Measurements from ENCODE around the gene NSL1. TPM values are rescaled to one million over a fixed set of nuclear protein-coding genes. Genes with fewer than 3 reads are reported as not detected.

NSL1 gene
- total and polyA plus RNA-seq, 9 of the 15 experiments (the other 6 are each of a cell fraction or from before 2014, with no cell fraction given) = 53.5 to 108 (median 59.1) TPM

- no peak for TF ChIP-seq MBD1 (CRISPR knock-in tag; IDR thresholded peaks at IDR 0.05)
- TF ChIP-seq THAP12 (CRISPR knock-in tag; IDR thresholded peaks at IDR 0.05) = no peak
- TF ChIP-seq MAFF (IDR thresholded peaks at IDR 0.05; ENCODE audit: low read length) = no peak
- no peak for TF ChIP-seq NELFE (IDR thresholded peaks at IDR 0.05; ENCODE audit: insufficient read depth, insufficient read length)
- TF ChIP-seq SNAPC5 (CRISPR knock-in tag; IDR thresholded peaks at IDR 0.05) = no peak
These were observed 14.2 kb upstream of the NSL1 start (continued) for GRCh38 chr1:212805767-212806166.

GRCh38 chr1:212797681-212798080 is 6.1 kb upstream of the NSL1 start:
- in situ Hi-C loops (cut with MboI) = no loop called here
- no TSS peak for BruUV-seq (replicated peaks)
- WGBS (ENCODE audit: insufficient coverage, low coverage, missing lambda C conversion rate) = 85% methylated on average over 3 of the region's 3 CpGs
- no peak overlapping the region for H3K9ac ChIP-seq (ENCODE audit: insufficient read depth in 1 of 2, low read depth in 2 of 2, low read length in 2 of 2)
- no peak overlapping the region for H2AFZ ChIP-seq (ENCODE audit: low read depth, low read length)
- CTCF ChIA-PET (ENCODE audit: low intra/inter-chr PET ratio) = no interaction called here
- POLR2A ChIA-PET = no interaction called here
- H4K20me1 ChIP-seq (replicated peaks; ENCODE audit: control insufficient read depth, insufficient read depth, low read length) = no peaks in the 10 kb centered on the region
- peaks cover 4% of the 10 kb centered on the region for H3K79me2 ChIP-seq (ENCODE audit: control insufficient read depth, insufficient read depth, low read length)
- peaks cover 10 to 21% of the 10 kb centered on the region in 2 experiments for H3K4me1 ChIP-seq (replicated peaks in 1 of 2; ENCODE audit: control insufficient read depth in 2 of 2, insufficient read depth in 2 of 2, low read length in 2 of 2)
- H3K4me2 ChIP-seq (ENCODE audit: insufficient read depth, low read length) = no peak overlapping the region
- no peaks in the 10 kb centered on the region for H3K9me3 ChIP-seq (replicated peaks; ENCODE audit: control insufficient read depth, insufficient read depth, low read depth, low read length)
- FAIRE-seq (no peak), DNase-seq (ENCODE audit: extremely low read depth in 1 of 4, low spot score in 3 of 4) (peak in 1 of 4 experiments; percentile 0), ATAC-seq (no peak)
- H3K9me1 ChIP-seq (ENCODE audit: control insufficient read depth, insufficient read depth, low read length) = no peaks in the 10 kb centered on the region
- H3K4me3 ChIP-seq = no peak overlapping the region
- H3K36me3 ChIP-seq (ENCODE audit: control insufficient read depth, insufficient read depth, low read length) = peaks cover 44% of the 10 kb centered on the region; the same call in 2 of the 3 replicates
- no peaks in the 10 kb centered on the region for H3K27me3 ChIP-seq (ENCODE audit: control insufficient read depth in 2 of 2, insufficient read depth in 2 of 2, low read length in 2 of 2)
- intact Hi-C loops (cut with micrococcal nuclease) = no loop called here
- no peak overlapping the region for H3K27ac ChIP-seq (ENCODE audit: extremely low read depth, low read depth, low read length)
- TF ChIP-seq SMAD2 (IDR thresholded peaks at IDR 0.05; ENCODE audit: low read depth, low read length) = no peak
- no peak for TF ChIP-seq ZFPM2 (CRISPR knock-in tag; IDR thresholded peaks at IDR 0.05)
- TF ChIP-seq ELK3 (CRISPR knock-in tag; IDR thresholded peaks at IDR 0.05) = no peak
- TF ChIP-seq ZNF77 (CRISPR knock-in tag; IDR thresholded peaks at IDR 0.05) = no peak
- TF ChIP-seq GTF2B (IDR thresholded peaks at IDR 0.05; ENCODE audit: extremely low read depth, insufficient read length) = no peak
- no peak for TF ChIP-seq ZBTB5 (IDR thresholded peaks at IDR 0.05)
- no peak for TF ChIP-seq ATF7 (IDR thresholded peaks at IDR 0.05)
- TF ChIP-seq ADNP (tag; IDR thresholded peaks at IDR 0.05) = no peak
- TF ChIP-seq ZNF79 (CRISPR knock-in tag; IDR thresholded peaks at IDR 0.05; ENCODE audit: low read depth) = no peak
- TF ChIP-seq ZNF274 (IDR thresholded peaks at IDR 0.05; ENCODE audit: borderline replicate concordance, low read depth, low read length) = no peak

Measured in K562 (cell line).